Measurements from ENCODE around the gene VPS37B.
A peak's percentile ranks its signal among the peaks of the same experiment; 100 is the strongest.

VPS37B gene

GRCh38 chr12:122874081-122874480, 21.8 kb downstream of the VPS37B start:
- no peak for DNase-seq
- peaks cover 7% of the 10 kb centered on the region for H3K79me1 ChIP-seq (ENCODE audit: low read length)
- H4K91ac ChIP-seq (ENCODE audit: low read depth, low read length): no peak overlapping the region
- H4K8ac ChIP-seq (ENCODE audit: low read depth, low read length): no peak overlapping the region
- H3K36me3 ChIP-seq (ENCODE audit: control insufficient read depth in 1 of 2, insufficient read depth in 2 of 2, low read length in 2 of 2): peaks cover 15 to 17% of the 10 kb centered on the region in 2 experiments
- no peak overlapping the region for H3K27ac ChIP-seq (ENCODE audit: low read depth, low read length)
- WGBS (ENCODE audit: extremely low coverage, insufficient coverage, insufficient read length): no CpG with 5 or more reads among the region's 12 CpGs
- H3K23ac ChIP-seq (ENCODE audit: low read length): no peak overlapping the region
- H3K4me1 ChIP-seq (ENCODE audit: control insufficient read depth in 1 of 2, insufficient read depth in 2 of 2, low read length in 2 of 2): peaks cover 19 to 36% of the 10 kb centered on the region in 2 experiments
- no peak overlapping the region for H2AFZ ChIP-seq (ENCODE audit: insufficient read depth, low read length, poor library complexity)
- H3K4me3 ChIP-seq (ENCODE audit: low read depth, low read length): no peak overlapping the region
- H2BK120ac ChIP-seq (ENCODE audit: insufficient read depth, low read length, poor library complexity): no peak overlapping the region
- H2BK12ac ChIP-seq (ENCODE audit: low read length): no peak overlapping the region
- H2BK5ac ChIP-seq (ENCODE audit: low read depth, low read length, poor library complexity): no peak overlapping the region
- H3K79me2 ChIP-seq (ENCODE audit: control insufficient read depth, insufficient read depth, low read length, poor library complexity): peaks cover 8% of the 10 kb centered on the region
- H3K27me3 ChIP-seq (ENCODE audit: insufficient read depth, low read length): no peaks in the 10 kb centered on the region
- H3K9ac ChIP-seq (ENCODE audit: low read length): no peak overlapping the region
- no peak overlapping the region for H2AK5ac ChIP-seq (ENCODE audit: low read length)
- no peak overlapping the region for H3K18ac ChIP-seq (ENCODE audit: low read length)
- no peaks in the 10 kb centered on the region for H3K9me3 ChIP-seq (ENCODE audit: insufficient read depth, low read depth, low read length)
- no peak overlapping the region for H3K4ac ChIP-seq (ENCODE audit: low read depth, low read length)
- H3K14ac ChIP-seq (ENCODE audit: low read length): no peak overlapping the region
- H4K12ac ChIP-seq (ENCODE audit: low read depth, low read length): no peak overlapping the region
- H3K4me2 ChIP-seq (ENCODE audit: low read length): no peak overlapping the region

GRCh38 chr12:122873540-122873939, 22.4 kb downstream of the VPS37B start:
- Histone ChIP-seq H3K79me1 (ENCODE audit: low read length) (peaks cover 7% of the 10 kb centered on the region), H3K27ac (ENCODE audit: low read depth, low read length) (no peak overlapping the region), H3K14ac (ENCODE audit: low read length) (no peak overlapping the region), H4K91ac (ENCODE audit: low read depth, low read length) (no peak overlapping the region), H2AK5ac (ENCODE audit: low read length) (no peak overlapping the region), H3K79me2 (ENCODE audit: control insufficient read depth, insufficient read depth, low read length, poor library complexity) (peaks cover 7% of the 10 kb centered on the region), H3K4me3 (ENCODE audit: low read depth, low read length) (no peak overlapping the region), H4K12ac (ENCODE audit: low read depth, low read length) (no peak overlapping the region), H3K27me3 (ENCODE audit: insufficient read depth, low read length) (no peaks in the 10 kb centered on the region), H3K18ac (ENCODE audit: low read length) (no peak overlapping the region), H3K36me3 (ENCODE audit: control insufficient read depth in 1 of 2, insufficient read depth in 2 of 2, low read length in 2 of 2) (peaks cover 20 to 21% of the 10 kb centered on the region in 2 experiments), H3K9me3 (ENCODE audit: insufficient read depth, low read depth, low read length) (no peaks in the 10 kb centered on the region), H2BK120ac (ENCODE audit: insufficient read depth, low read length, poor library complexity) (no peak overlapping the region), H4K8ac (ENCODE audit: low read depth, low read length) (no peak overlapping the region), H3K4me2 (ENCODE audit: low read length) (no peak overlapping the region), H2BK5ac (ENCODE audit: low read depth, low read length, poor library complexity) (no peak overlapping the region), H3K4me1 (ENCODE audit: control insufficient read depth in 1 of 2, insufficient read depth in 2 of 2, low read length in 2 of 2) (peaks cover 19 to 36% of the 10 kb centered on the region in 2 experiments), H3K4ac (ENCODE audit: low read depth, low read length) (no peak overlapping the region), H2BK12ac (ENCODE audit: low read length) (no peak overlapping the region), H3K23ac (ENCODE audit: low read length) (no peak overlapping the region), H3K9ac (ENCODE audit: low read length) (no peak overlapping the region), H2AFZ (ENCODE audit: insufficient read depth, low read length, poor library complexity) (no peak overlapping the region)
- no CpG with 5 or more reads among the region's 4 CpGs for WGBS (ENCODE audit: extremely low coverage, insufficient coverage, insufficient read length)
- peak in 1 of 2 donors; percentile 45 for DNase-seq

- no peak overlapping the region for H4K12ac ChIP-seq (ENCODE audit: low read depth, low read length)
- peaks cover 27 to 28% of the 10 kb centered on the region in 2 experiments for H3K36me3 ChIP-seq (ENCODE audit: control insufficient read depth in 1 of 2, insufficient read depth in 2 of 2, low read length in 2 of 2)
- no CpG with 5 or more reads among the region's 12 CpGs for WGBS (ENCODE audit: extremely low coverage, insufficient coverage, insufficient read length)
Observed at GRCh38 chr12:122872815-122873361, 23.0 kb downstream of the VPS37B start.

GRCh38 chr12:122871851-122872780, 23.8 kb downstream of the VPS37B start:
- Histone ChIP-seq H3K79me2 (ENCODE audit: control insufficient read depth, insufficient read depth, low read length, poor library complexity) (peaks cover 5% of the 10 kb centered on the region), H2BK120ac (ENCODE audit: insufficient read depth, low read length, poor library complexity) (peak overlapping the region; percentile 55), H3K14ac (ENCODE audit: low read length) (peak overlapping the region; percentile 38), H3K23ac (ENCODE audit: low read length) (no peak overlapping the region), H3K79me1 (ENCODE audit: low read length) (peaks cover 7% of the 10 kb centered on the region), H3K9ac (ENCODE audit: low read length) (no peak overlapping the region), H3K18ac (ENCODE audit: low read length) (peak overlapping the region; percentile 15), H3K27ac (ENCODE audit: low read depth, low read length) (peak overlapping the region; percentile 76), H3K9me3 (ENCODE audit: insufficient read depth, low read depth, low read length) (no peaks in the 10 kb centered on the region), H2BK12ac (ENCODE audit: low read length) (peak overlapping the region; percentile 19), H4K8ac (ENCODE audit: low read depth, low read length) (no peak overlapping the region), H2AK5ac (ENCODE audit: low read length) (no peak overlapping the region), H3K4me2 (ENCODE audit: low read length) (peak overlapping the region; percentile 39), H3K36me3 (ENCODE audit: control insufficient read depth in 1 of 2, insufficient read depth in 2 of 2, low read length in 2 of 2) (peaks cover 34% of the 10 kb centered on the region in 2 experiments), H3K4ac (ENCODE audit: low read depth, low read length) (no peak overlapping the region), H3K27me3 (ENCODE audit: insufficient read depth, low read length) (no peaks in the 10 kb centered on the region), H2BK5ac (ENCODE audit: low read depth, low read length, poor library complexity) (peak overlapping the region; percentile 73), H3K4me3 (ENCODE audit: low read depth, low read length) (no peak overlapping the region), H4K91ac (ENCODE audit: low read depth, low read length) (peak overlapping the region; percentile 61), H3K4me1 (ENCODE audit: control insufficient read depth in 1 of 2, insufficient read depth in 2 of 2, low read length in 2 of 2) (peaks cover 19 to 36% of the 10 kb centered on the region in 2 experiments), H4K12ac (ENCODE audit: low read depth, low read length) (no peak overlapping the region), H2AFZ (ENCODE audit: insufficient read depth, low read length, poor library complexity) (no peak overlapping the region)
- WGBS (ENCODE audit: extremely low coverage, insufficient coverage, insufficient read length): no CpG with 5 or more reads among the region's 23 CpGs
- peak; percentile 35 to 66 for DNase-seq

More at GRCh38 chr12:122872815-122873361, 23.0 kb downstream of the VPS37B start:
- no peaks in the 10 kb centered on the region for H3K9me3 ChIP-seq (ENCODE audit: insufficient read depth, low read depth, low read length)
- H2BK12ac ChIP-seq (ENCODE audit: low read length): no peak overlapping the region
- H3K27me3 ChIP-seq (ENCODE audit: insufficient read depth, low read length): no peaks in the 10 kb centered on the region
- H2AK5ac ChIP-seq (ENCODE audit: low read length): no peak overlapping the region
- H3K23ac ChIP-seq (ENCODE audit: low read length): no peak overlapping the region
- H3K4me1 ChIP-seq (ENCODE audit: control insufficient read depth in 1 of 2, insufficient read depth in 2 of 2, low read length in 2 of 2): peaks cover 19 to 36% of the 10 kb centered on the region in 2 experiments
- no peak overlapping the region for H3K14ac ChIP-seq (ENCODE audit: low read length)
- H4K8ac ChIP-seq (ENCODE audit: low read depth, low read length): no peak overlapping the region
- H2BK120ac ChIP-seq (ENCODE audit: insufficient read depth, low read length, poor library complexity): no peak overlapping the region
- H3K79me1 ChIP-seq (ENCODE audit: low read length): peaks cover 7% of the 10 kb centered on the region
- H3K18ac ChIP-seq (ENCODE audit: low read length): no peak overlapping the region
- H3K27ac ChIP-seq (ENCODE audit: low read depth, low read length): peak overlapping the region; percentile 76
- no peak overlapping the region for H3K4me2 ChIP-seq (ENCODE audit: low read length)
- H4K91ac ChIP-seq (ENCODE audit: low read depth, low read length): no peak overlapping the region
- no peak overlapping the region for H2AFZ ChIP-seq (ENCODE audit: insufficient read depth, low read length, poor library complexity)
- peaks cover 7% of the 10 kb centered on the region for H3K79me2 ChIP-seq (ENCODE audit: control insufficient read depth, insufficient read depth, low read length, poor library complexity)
- H3K4me3 ChIP-seq (ENCODE audit: low read depth, low read length): no peak overlapping the region
- H3K9ac ChIP-seq (ENCODE audit: low read length): no peak overlapping the region
- no peak overlapping the region for H3K4ac ChIP-seq (ENCODE audit: low read depth, low read length)
- no peak for DNase-seq
- H2BK5ac ChIP-seq (ENCODE audit: low read depth, low read length, poor library complexity): no peak overlapping the region
